NCI-H345 (cell line): ENCODE results near the gene KBTBD13.

ENCODE experiments used
- DNase-seq: peaks from one replicate; lab custom pipeline; 2025; lab: John Stamatoyannopoulos, UW

Gene KBTBD13

GRCh38 chr15:65115086-65115485 lies 38.5 kb downstream of the KBTBD13 start, which contains the start of gene UBAP1L:
UBAP1L (minus strand) TSS chr15:65115200; CDS start chr15:65106215, 8,985 bp downstream.
- DNase-seq, result no peak

- DNase-seq, result peak; percentile 34
Measured at GRCh38 chr15:65115542-65115941, 39.0 kb downstream of the KBTBD13 start.
